ENCODE results near the gene SVEP1.

The SVEP1 gene

DNA sequence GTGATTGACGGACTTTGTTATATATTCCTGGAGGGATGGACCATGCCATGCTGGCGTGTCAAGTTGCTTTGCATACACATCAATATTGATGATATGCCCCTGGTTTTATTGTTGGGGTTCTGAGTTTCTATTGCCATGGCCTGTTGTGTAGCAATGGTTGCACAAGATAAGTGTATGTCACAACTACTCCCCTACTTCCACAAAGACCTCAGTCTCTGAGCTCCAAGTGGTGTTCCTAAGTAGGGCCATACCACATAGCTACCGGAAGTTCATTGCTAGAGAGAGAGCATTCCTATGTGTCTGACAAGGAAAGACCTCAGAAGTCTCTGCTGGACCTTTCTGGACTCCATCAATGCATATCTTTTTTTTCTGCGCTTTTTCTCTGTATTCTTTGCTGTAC is 261.6 kb downstream of the SVEP1 start:
- DNase-seq (ENCODE audit: low spot score): no peak

DNA sequence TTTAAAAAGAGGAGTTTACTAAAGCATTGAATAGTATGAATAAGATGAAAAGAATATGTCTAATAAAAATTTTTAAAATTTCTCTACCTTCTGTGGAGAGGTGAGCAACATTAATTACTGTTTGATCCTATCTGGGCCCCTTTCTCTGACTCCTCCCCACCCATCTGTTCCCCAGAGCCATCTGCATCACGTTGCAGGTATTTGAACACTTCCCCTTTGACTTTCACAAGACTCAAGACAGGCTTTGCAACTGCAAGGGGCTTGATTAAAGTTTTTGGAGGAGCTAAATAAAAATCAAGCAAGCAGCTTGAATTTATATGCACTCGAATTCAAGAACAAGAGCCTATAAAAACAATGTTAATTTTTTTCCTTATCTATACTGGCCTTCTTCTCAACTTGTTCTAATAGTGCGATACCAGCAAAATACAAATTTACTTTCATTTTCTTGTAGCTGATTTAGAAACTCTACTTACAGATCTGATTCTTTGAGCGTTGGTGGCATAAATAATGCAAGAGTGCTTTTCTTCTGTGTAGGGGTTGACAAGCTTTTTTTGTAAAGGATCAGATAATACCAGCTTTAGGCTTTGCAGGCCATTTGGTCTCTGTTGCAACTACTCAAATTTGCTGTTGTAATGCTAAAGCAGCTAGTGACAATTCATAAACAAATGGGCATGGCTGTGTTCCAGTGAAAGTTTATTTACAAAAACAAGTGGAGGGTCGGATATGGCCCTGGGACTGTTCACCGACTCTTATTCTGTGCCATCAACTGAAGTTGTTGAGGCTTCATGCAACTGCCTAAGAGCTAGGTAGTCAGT is 263.1 kb downstream of the SVEP1 start:
- no peak for DNase-seq (ENCODE audit: low spot score)

Data from HuH-7.5 (cell line).